Measurements from ENCODE around the gene ZNF787.

DNA sequence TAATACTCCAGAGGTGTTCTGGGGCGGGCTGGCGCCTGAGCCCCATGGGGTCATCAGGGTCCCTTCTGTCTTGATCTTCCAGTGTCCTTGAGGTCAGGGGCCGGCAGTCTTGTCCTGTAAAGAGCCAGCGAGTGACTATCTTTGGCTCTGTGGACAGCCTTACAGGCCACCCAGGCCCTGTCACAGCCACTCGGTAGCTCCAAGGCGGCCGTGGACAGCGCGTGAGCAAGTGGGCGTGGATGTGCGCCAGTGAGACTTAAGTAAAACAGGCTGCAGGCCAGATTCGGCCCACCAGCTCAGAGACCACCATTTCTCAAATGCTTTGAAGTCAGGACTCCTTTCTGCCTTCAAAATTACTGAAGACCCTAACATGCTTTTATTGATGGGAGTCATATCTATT, 23.7 kb upstream of the ZNF787 start:
- TF ChIP-seq, protein P1, sequence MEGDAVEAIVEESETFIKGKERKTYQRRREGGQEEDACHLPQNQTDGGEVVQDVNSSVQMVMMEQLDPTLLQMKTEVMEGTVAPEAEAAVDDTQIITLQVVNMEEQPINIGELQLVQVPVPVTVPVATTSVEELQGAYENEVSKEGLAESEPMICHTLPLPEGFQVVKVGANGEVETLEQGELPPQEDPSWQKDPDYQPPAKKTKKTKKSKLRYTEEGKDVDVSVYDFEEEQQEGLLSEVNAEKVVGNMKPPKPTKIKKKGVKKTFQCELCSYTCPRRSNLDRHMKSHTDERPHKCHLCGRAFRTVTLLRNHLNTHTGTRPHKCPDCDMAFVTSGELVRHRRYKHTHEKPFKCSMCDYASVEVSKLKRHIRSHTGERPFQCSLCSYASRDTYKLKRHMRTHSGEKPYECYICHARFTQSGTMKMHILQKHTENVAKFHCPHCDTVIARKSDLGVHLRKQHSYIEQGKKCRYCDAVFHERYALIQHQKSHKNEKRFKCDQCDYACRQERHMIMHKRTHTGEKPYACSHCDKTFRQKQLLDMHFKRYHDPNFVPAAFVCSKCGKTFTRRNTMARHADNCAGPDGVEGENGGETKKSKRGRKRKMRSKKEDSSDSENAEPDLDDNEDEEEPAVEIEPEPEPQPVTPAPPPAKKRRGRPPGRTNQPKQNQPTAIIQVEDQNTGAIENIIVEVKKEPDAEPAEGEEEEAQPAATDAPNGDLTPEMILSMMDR (conservative IDR thresholded peaks at IDR 0.05; ENCODE audit: low read depth, low read length), result no peak
- TF ChIP-seq EZH2phosphoT487 (IDR thresholded peaks at IDR 0.05; ENCODE audit: borderline replicate concordance, low read length) (no peak), EZH2 (IDR thresholded peaks at IDR 0.05; ENCODE audit: low read length, unreplicated experiment) (no peak)

Data from PC-3 (cell line).